GM12801 (cell line): ENCODE results near the gene FLVCR2.

Experiments used
- CTCF ChIP-seq: IDR thresholded peaks from one replicate; pipeline ENCODE4 v1.5.1; 2011; ENCODE audit warnings: control low read depth; ENCODE audit not compliant: insufficient read length; ENCODE audit errors: extremely low read depth

Gene FLVCR2

GRCh38 chr14:75634848-75635247 is 56.4 kb downstream of the FLVCR2 start:
- TF ChIP-seq CTCF = no peak

- TF ChIP-seq CTCF = no peak
Measured at GRCh38 chr14:75636100-75636692, 57.8 kb downstream of the FLVCR2 start.

GRCh38 chr14:75640876-75641275 is 62.5 kb downstream of the FLVCR2 start:
- no peak for TF ChIP-seq CTCF

GRCh38 chr14:75643985-75644384 is 65.6 kb downstream of the FLVCR2 start:
- TF ChIP-seq CTCF = no peak

- TF ChIP-seq CTCF = no peak
Measured at GRCh38 chr14:75645056-75645455, 66.6 kb downstream of the FLVCR2 start.

GRCh38 chr14:75646762-75647161 is 68.3 kb downstream of the FLVCR2 start:
- TF ChIP-seq CTCF = no peak

- TF ChIP-seq CTCF = no peak
Measured at GRCh38 chr14:75647640-75648039, 69.2 kb downstream of the FLVCR2 start.
